SK-N-SH (cell line): ENCODE measurements around the gene RIPK4. TPM values are rescaled to one million over a fixed set of nuclear protein-coding genes. Genes with fewer than 3 reads are reported as not detected.

Experiments used
- CTCF ChIA-PET: fragments of 300-600, 350-600 bp; formaldehyde crosslinking; extraction: SDS; loops from one replicate; lab custom pipeline; 2021; lab: Yijun Ruan, JAX
- POLR2A ChIA-PET: fragments of 350-600 bp; sonication (Branson Sonifier 250); formaldehyde crosslinking; extraction: SDS; loops from one replicate; lab custom pipeline; 2020; ENCODE audit warnings: antibody characterized with exemption, inconsistent platforms; lab: Yijun Ruan, JAX
- DNase-seq: peaks from one replicate; pipeline ENCODE4 v3.0.0; 2012
- H2AFZ ChIP-seq: fragments of 200-600 bp; sonication (generic); 2 replicates; pipeline ENCODE4 v1.8.1; 2016; ENCODE audit warnings: antibody characterized with exemption, mild to moderate bottlenecking, low read depth
- H3F3A ChIP-seq: fragments of 200-600 bp; sonication (generic); replicated peaks from 2 replicates; pipeline ENCODE3; 2016; ENCODE audit warnings: antibody characterized with exemption, mild to moderate bottlenecking; ENCODE audit not compliant: insufficient read depth
- H3K27ac ChIP-seq, 2 experiments: fragments of 200-500 bp in 1 of 2; fragments of 200-600 bp in 1 of 2; sonication (Bioruptor generic) in 1 of 2; sonication (generic), shearing (Covaris generic) in 1 of 2; 2 replicates each; pipeline versions ENCODE4 v1.5.1 to v1.6.1; 2014 to 2016; ENCODE audit warnings: low read depth in 2 of 2, inconsistent platforms in 1 of 2, low read length in 1 of 2, mild to moderate bottlenecking in 1 of 2, mixed read lengths in 1 of 2
- H3K27me3 ChIP-seq: fragments of 200-600 bp; sonication (generic), shearing (Covaris generic); 2 replicates; pipeline ENCODE4 v1.6.1; 2016; ENCODE audit warnings: mixed run types; ENCODE audit not compliant: insufficient read depth
- H3K36me3 ChIP-seq, 2 experiments: fragments of 200-500 bp in 1 of 2; fragments of 200-600 bp in 1 of 2; sonication (Bioruptor generic) in 1 of 2; sonication (generic) in 1 of 2; replicated peaks in 1 of 2; 2 replicates each; pipeline versions ENCODE3 to v1.5.1; 2014 to 2016; ENCODE audit warnings: low read length in 1 of 2, mild to moderate bottlenecking in 1 of 2; ENCODE audit not compliant: insufficient read depth in 2 of 2, control insufficient read depth in 1 of 2
- H3K4me1 ChIP-seq, 2 experiments: fragments of 200-500 bp in 1 of 2; fragments of 200-600 bp in 1 of 2; sonication (Bioruptor generic) in 1 of 2; sonication (generic), shearing (Covaris generic) in 1 of 2; 2 replicates each; pipeline versions ENCODE4 v1.5.1 to v1.6.1; 2014 to 2016; ENCODE audit warnings: low read depth in 1 of 2, low read length in 1 of 2, mixed run types in 1 of 2; ENCODE audit not compliant: insufficient read depth in 2 of 2, control insufficient read depth in 1 of 2
- H3K4me2 ChIP-seq: fragments of 200-600 bp; sonication (generic), shearing (Covaris generic); 2 replicates; pipeline ENCODE4 v1.6.1; 2017; ENCODE audit warnings: mixed run types
- H3K4me3 ChIP-seq, 2 experiments: fragments of 200-500 bp in 1 of 2; fragments of 200-600 bp in 1 of 2; sonication (Bioruptor generic) in 1 of 2; sonication (generic), shearing (Covaris generic) in 1 of 2; 2 replicates each; pipeline versions ENCODE4 v1.5.1 to v1.8.1; 2014 to 2016; ENCODE audit warnings: low read depth in 2 of 2, inconsistent platforms in 1 of 2, low read length in 1 of 2, mild to moderate bottlenecking in 1 of 2, mixed read lengths in 1 of 2, moderate library complexity in 1 of 2
- H3K79me2 ChIP-seq: fragments of 200-600 bp; sonication (generic); 2 replicates; pipeline ENCODE4 v1.8.1; 2017; ENCODE audit warnings: mild to moderate bottlenecking; ENCODE audit not compliant: insufficient read depth
- H3K9ac ChIP-seq: fragments of 200-600 bp; sonication (generic); 2 replicates; pipeline ENCODE4 v1.6.1; 2017; ENCODE audit warnings: mixed run types
- H3K9me2 ChIP-seq: fragments of 200-600 bp; sonication (generic); 2 replicates; pipeline ENCODE4 v1.6.1; 2017; ENCODE audit warnings: mixed run types
- H3K9me3 ChIP-seq: fragments of 200-600 bp; sonication (generic); 2 replicates; pipeline ENCODE4 v1.6.1; 2017; ENCODE audit warnings: mixed run types, mild to moderate bottlenecking, moderate library complexity
- H4K20me1 ChIP-seq: fragments of 200-600 bp; sonication (generic); 2 replicates; pipeline ENCODE4 v1.6.1; 2017; ENCODE audit warnings: mild to moderate bottlenecking, mixed run types; ENCODE audit not compliant: insufficient read depth
- ELF1 ChIP-seq: IDR thresholded peaks from 2 replicates; pipeline ENCODE4 v1.4.0; 2012
- FOSL2 ChIP-seq: IDR thresholded peaks from 2 replicates; pipeline ENCODE4 v1.4.0; 2012; ENCODE audit warnings: low read depth, mild to moderate bottlenecking, moderate library complexity, borderline replicate concordance
- FOXJ3 ChIP-seq: sonication (generic); formaldehyde crosslinking; IDR thresholded peaks from 2 replicates; pipeline ENCODE4 v1.5.1; 2020; ENCODE audit warnings: mild to moderate bottlenecking, missing genetic modification reagents
- FOXM1 ChIP-seq: IDR thresholded peaks from 2 replicates; pipeline ENCODE4 v1.4.0; 2012; ENCODE audit warnings: low read depth, mild to moderate bottlenecking
- GABPA ChIP-seq: IDR thresholded peaks from 2 replicates; pipeline ENCODE4 v1.4.0; 2012; ENCODE audit warnings: low read depth, mild to moderate bottlenecking
- GATA2 ChIP-seq: sonication (generic); formaldehyde crosslinking; IDR thresholded peaks from 2 replicates; pipeline ENCODE4 v1.5.0; 2020; ENCODE audit warnings: mild to moderate bottlenecking, missing genetic modification reagents
- JUND ChIP-seq: IDR thresholded peaks from 2 replicates; pipeline ENCODE4 v1.4.0; 2012
- MXI1 ChIP-seq: IDR thresholded peaks from 2 replicates; pipeline ENCODE4 v1.6.1; 2012; ENCODE audit warnings: mild to moderate bottlenecking, low read depth, low read length, improper control_type of control experiment
- NRF1 ChIP-seq: IDR thresholded peaks from 2 replicates; pipeline ENCODE4 v1.6.1; 2012; ENCODE audit warnings: low read depth, mild to moderate bottlenecking, low read length
- RAD21 ChIP-seq: IDR thresholded peaks from 2 replicates; pipeline ENCODE4 v1.6.1; 2012; ENCODE audit warnings: mild to moderate bottlenecking, low read length
- RCOR1 ChIP-seq: fragments of 150-350 bp; IDR thresholded peaks from 2 replicates; pipeline ENCODE4 v1.6.1; 2017; ENCODE audit warnings: antibody characterized with exemption, low read length
- RXRA ChIP-seq: IDR thresholded peaks from 2 replicates; pipeline ENCODE4 v1.4.0; 2012; ENCODE audit warnings: low read depth, mild to moderate bottlenecking, borderline replicate concordance
- SIN3A ChIP-seq: IDR thresholded peaks from 2 replicates; pipeline ENCODE4 v1.6.1; 2012; ENCODE audit warnings: low read depth, mild to moderate bottlenecking, low read length, moderate library complexity, borderline replicate concordance
- SMC3 ChIP-seq: IDR thresholded peaks from 2 replicates; pipeline ENCODE4 v1.6.1; 2012; ENCODE audit warnings: low read depth, low read length, improper control_type of control experiment
- WGBS: methylation state at CpG from one replicate; pipeline ENCODE4 v1.1.6; 2017; ENCODE audit warnings: low lambda C conversion rate; 5-methylcytosine and 5-hydroxymethylcytosine counted together
- polyA plus RNA-seq, 3 experiments: library from polyadenylated mRNA; depleted of rRNA; stranded (reverse); fragments of >200 nt; gene quantifications; 2 replicates each; pipeline ENCODE4 v1.2.3, GENCODE V29; 2012
- TF ChIP-seq, protein P1 (sequence below): IDR thresholded peaks from 2 replicates; pipeline ENCODE4; 2012
- TF ChIP-seq, protein P2 (sequence below): fragments of 200-600 bp; sonication (generic); IDR thresholded peaks from 2 replicates; pipeline ENCODE4 v1.6.1; 2017; ENCODE audit warnings: antibody characterized with exemption, mild to moderate bottlenecking, moderate library complexity
- TF ChIP-seq, protein P3 (sequence below): IDR thresholded peaks from 2 replicates; pipeline ENCODE4 v1.4.0; 2012; ENCODE audit warnings: low read depth

The RIPK4 gene
- polyA plus RNA-seq, 1 of the 3 experiments (the other 2 are of a cell fraction), result 11.0 TPM

DNA sequence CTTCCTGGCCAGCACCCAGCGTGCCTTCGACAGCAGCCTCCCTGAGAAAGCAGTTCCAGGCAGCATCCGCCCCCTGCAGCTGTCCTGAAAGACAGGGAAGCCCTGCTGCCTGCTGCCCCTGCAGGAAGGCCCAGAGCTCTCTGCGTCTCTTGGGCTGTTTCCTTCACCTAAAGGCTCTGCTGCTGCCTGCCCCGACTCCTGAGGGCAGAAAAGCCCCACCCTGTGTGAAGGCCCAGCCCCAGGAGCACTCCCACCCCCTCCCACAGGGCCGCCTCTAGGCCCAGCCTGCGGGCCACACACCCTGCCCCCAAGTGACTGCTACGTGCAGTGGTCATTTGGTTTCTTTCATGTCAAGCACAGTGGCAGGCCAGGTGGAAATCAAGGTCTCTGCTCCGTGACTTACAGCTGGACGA, 12.4 kb downstream of the RIPK4 start:
- CTCF ChIA-PET, result no interaction called here
- no peaks in the 10 kb centered on the region for H3K9me2 ChIP-seq
- POLR2A ChIA-PET, result no interaction called here
- H3K4me2 ChIP-seq, result no peak overlapping the region
- no peak overlapping the region for H3K27ac ChIP-seq
- TF ChIP-seq NRF1 (no peak), FOSL2 (no peak), JUND (no peak), RXRA (no peak), FOXM1 (no peak), GABPA (no peak), RAD21 (no peak), ELF1 (no peak), MXI1 (no peak)
- TF ChIP-seq, protein P1, sequence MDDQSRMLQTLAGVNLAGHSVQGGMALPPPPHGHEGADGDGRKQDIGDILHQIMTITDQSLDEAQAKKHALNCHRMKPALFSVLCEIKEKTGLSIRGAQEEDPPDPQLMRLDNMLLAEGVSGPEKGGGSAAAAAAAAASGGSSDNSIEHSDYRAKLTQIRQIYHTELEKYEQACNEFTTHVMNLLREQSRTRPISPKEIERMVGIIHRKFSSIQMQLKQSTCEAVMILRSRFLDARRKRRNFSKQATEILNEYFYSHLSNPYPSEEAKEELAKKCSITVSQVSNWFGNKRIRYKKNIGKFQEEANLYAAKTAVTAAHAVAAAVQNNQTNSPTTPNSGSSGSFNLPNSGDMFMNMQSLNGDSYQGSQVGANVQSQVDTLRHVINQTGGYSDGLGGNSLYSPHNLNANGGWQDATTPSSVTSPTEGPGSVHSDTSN, result no peak
- TF ChIP-seq, protein P2, sequence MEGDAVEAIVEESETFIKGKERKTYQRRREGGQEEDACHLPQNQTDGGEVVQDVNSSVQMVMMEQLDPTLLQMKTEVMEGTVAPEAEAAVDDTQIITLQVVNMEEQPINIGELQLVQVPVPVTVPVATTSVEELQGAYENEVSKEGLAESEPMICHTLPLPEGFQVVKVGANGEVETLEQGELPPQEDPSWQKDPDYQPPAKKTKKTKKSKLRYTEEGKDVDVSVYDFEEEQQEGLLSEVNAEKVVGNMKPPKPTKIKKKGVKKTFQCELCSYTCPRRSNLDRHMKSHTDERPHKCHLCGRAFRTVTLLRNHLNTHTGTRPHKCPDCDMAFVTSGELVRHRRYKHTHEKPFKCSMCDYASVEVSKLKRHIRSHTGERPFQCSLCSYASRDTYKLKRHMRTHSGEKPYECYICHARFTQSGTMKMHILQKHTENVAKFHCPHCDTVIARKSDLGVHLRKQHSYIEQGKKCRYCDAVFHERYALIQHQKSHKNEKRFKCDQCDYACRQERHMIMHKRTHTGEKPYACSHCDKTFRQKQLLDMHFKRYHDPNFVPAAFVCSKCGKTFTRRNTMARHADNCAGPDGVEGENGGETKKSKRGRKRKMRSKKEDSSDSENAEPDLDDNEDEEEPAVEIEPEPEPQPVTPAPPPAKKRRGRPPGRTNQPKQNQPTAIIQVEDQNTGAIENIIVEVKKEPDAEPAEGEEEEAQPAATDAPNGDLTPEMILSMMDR, result no peak
- TF ChIP-seq, all 33 proteins: peak for 0
- Histone ChIP-seq H3F3A (no peaks in the 10 kb centered on the region), H3K9ac (no peak overlapping the region), H3K4me1 (peaks cover 0 to 21% of the 10 kb centered on the region in 2 experiments; a peak in 1 of 4 replicates), H3K4me3 (no peak overlapping the region), H3K9me3 (no peaks in the 10 kb centered on the region), H2AFZ (no peak overlapping the region), H3K79me2 (peaks cover 3% of the 10 kb centered on the region; the same call in 1 of the 2 replicates), H3K36me3 (no peaks in the 10 kb centered on the region), H4K20me1 (no peaks in the 10 kb centered on the region), H3K27me3 (no peaks in the 10 kb centered on the region)
- no peak for DNase-seq
- 92% methylated on average over 10 of the region's 10 CpGs for WGBS

DNA sequence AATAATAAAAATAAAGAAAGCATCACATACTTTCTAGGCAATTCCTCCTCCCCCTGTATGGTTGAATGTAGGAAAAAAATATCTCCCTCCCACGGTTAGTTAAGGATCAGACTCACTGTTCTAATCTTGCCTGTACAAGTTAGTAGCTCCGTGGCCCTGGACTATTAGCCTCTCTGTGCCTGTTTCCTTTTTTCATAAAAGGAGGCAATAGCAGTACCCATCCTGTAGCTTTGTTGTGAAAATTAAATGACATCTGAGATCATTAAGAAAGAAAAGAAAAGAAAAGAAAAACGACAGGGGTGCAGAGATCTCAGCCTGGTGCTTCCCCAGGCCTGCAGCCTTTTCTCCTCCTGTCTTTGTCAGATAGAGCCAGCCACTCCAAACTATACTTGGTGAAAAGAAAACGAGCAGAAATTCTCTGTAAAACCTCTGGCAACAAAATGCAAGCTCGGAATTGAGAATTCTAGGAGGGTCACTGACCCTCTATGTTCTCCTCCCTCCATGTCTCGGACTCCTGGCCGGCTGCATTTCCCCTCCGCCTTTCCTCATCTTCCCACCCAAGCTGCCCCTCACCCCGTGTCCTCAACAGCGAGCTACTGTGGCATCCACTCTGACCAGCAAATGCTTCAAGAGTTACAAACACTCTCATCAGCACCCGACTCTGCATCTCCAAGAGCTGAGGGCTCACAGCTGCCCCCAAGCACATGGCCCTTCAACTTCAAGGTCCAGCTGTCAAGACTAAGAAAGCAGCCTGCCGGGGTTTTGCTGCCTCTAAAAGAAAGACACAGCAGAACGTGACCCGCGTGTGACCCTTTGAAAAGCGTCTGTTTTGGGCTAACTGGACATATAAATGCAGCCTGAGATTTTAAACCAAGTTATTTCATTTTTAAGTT, 13.6 kb downstream of the RIPK4 start:
- peaks cover 0 to 21% of the 10 kb centered on the region in 2 experiments; a peak in 1 of 4 replicates for H3K4me1 ChIP-seq
- no peaks in the 10 kb centered on the region for H3K27me3 ChIP-seq
- H3K9me3 ChIP-seq, result no peaks in the 10 kb centered on the region
- H3K4me3 ChIP-seq, result no peak overlapping the region
- TF ChIP-seq, protein P1, result no peak
- TF ChIP-seq GABPA, result no peak
- TF ChIP-seq FOXJ3 (CRISPR knock-in tag), result no peak
- TF ChIP-seq RXRA, result no peak
- TF ChIP-seq SIN3A, result no peak
- TF ChIP-seq NRF1, result no peak
- no peak for TF ChIP-seq ELF1
- no peak for TF ChIP-seq RCOR1
- TF ChIP-seq GATA2 (CRISPR knock-in tag), result no peak
- TF ChIP-seq, protein P3, sequence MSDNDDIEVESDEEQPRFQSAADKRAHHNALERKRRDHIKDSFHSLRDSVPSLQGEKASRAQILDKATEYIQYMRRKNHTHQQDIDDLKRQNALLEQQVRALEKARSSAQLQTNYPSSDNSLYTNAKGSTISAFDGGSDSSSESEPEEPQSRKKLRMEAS, result no peak
- TF ChIP-seq SMC3, result no peak
- TF ChIP-seq RAD21, result no peak
- TF ChIP-seq MXI1, result no peak
- TF ChIP-seq, all 33 proteins: peak for 0
- no peaks in the 10 kb centered on the region for H3F3A ChIP-seq
- ChIA-PET CTCF (interaction anchor here (1.0 to 1.2 kb wide), 2 partner anchors 25 to 470 kb away, joined by 3 to 4 read pairs; no protein-coding TSS in a partner anchor), POLR2A (no interaction called here)
- peaks cover 6% of the 10 kb centered on the region; the same call in 1 of the 2 replicates for H3K79me2 ChIP-seq
- no peaks in the 10 kb centered on the region for H3K36me3 ChIP-seq
- no peak overlapping the region for H3K4me2 ChIP-seq
- H3K9ac ChIP-seq, result no peak overlapping the region
- 90% methylated on average over 16 of the region's 16 CpGs for WGBS
- no peaks in the 10 kb centered on the region for H3K9me2 ChIP-seq
- DNase-seq, result no peak
- no peak overlapping the region for H2AFZ ChIP-seq
- no peaks in the 10 kb centered on the region for H4K20me1 ChIP-seq
- no peak overlapping the region for H3K27ac ChIP-seq
